Subcutaneous abdominal adipose tissue (tissue), 5 donors: ENCODE results near the gene CTR9.
A peak's percentile ranks its signal among the peaks of the same experiment; 100 is the strongest.

Source experiments
- H3K27ac ChIP-seq: one replicate; pipeline ENCODE4 v1.7.0; 2013; ENCODE audit warnings: low read depth, mild to moderate bottlenecking, inconsistent platforms, low read length, moderate library complexity
- H3K27me3 ChIP-seq, 5 donors: one replicate each; pipeline ENCODE4 v1.7.0; 2013; ENCODE audit warnings: low read length in 5 of 5, inconsistent platforms in 1 of 5; ENCODE audit not compliant: control insufficient read depth in 5 of 5, insufficient read depth in 4 of 5
- H3K36me3 ChIP-seq, 5 donors: one replicate each; pipeline ENCODE4 v1.7.0; 2013; ENCODE audit warnings: low read length in 5 of 5; ENCODE audit not compliant: control insufficient read depth in 5 of 5, insufficient read depth in 5 of 5
- H3K4me1 ChIP-seq, 5 donors: one replicate each; pipeline ENCODE4 v1.7.0; 2013; ENCODE audit warnings: low read length in 5 of 5, mild to moderate bottlenecking in 3 of 5, moderate library complexity in 1 of 5; ENCODE audit not compliant: control insufficient read depth in 5 of 5, insufficient read depth in 5 of 5
- H3K4me3 ChIP-seq, 5 donors: one replicate each; pipeline ENCODE4 v1.7.0; 2013; ENCODE audit warnings: low read length in 5 of 5, low read depth in 1 of 5
- H3K9ac ChIP-seq, 5 donors: one replicate each; pipeline ENCODE4 v1.7.0; 2013; ENCODE audit warnings: low read length in 5 of 5, mild to moderate bottlenecking in 4 of 5, moderate library complexity in 3 of 5
- H3K9me3 ChIP-seq, 5 donors: one replicate each; pipeline ENCODE4 v1.7.0; 2013; ENCODE audit warnings: low read length in 5 of 5; ENCODE audit not compliant: control insufficient read depth in 5 of 5
- donor health status: healthy.
- donor health status: healthy.
- donor health status: healthy.
- donor health status: healthy.
- donor health status: healthy.

The CTR9 gene

GRCh38 chr11:10761085-10761698 lies 10.1 kb downstream of the CTR9 start:
- Histone ChIP-seq H3K4me1 (no peaks in the 10 kb centered on the region), H3K9me3 (no peaks in the 10 kb centered on the region), H3K27ac (no peak overlapping the region), H3K9ac (no peak overlapping the region), H3K4me3 (no peak overlapping the region), H3K27me3 (no peaks in the 10 kb centered on the region), H3K36me3 (peaks cover 55 to 95% (median 71%) of the 10 kb centered on the region in 5 donors)

GRCh38 chr11:10762185-10762584 lies 11.1 kb downstream of the CTR9 start:
- H3K36me3 ChIP-seq = peaks cover 52 to 96% (median 75%) of the 10 kb centered on the region in 5 donors
- no peak overlapping the region for H3K4me3 ChIP-seq
- no peaks in the 10 kb centered on the region for H3K4me1 ChIP-seq
- no peak overlapping the region for H3K27ac ChIP-seq
- H3K27me3 ChIP-seq = no peaks in the 10 kb centered on the region
- no peaks in the 10 kb centered on the region for H3K9me3 ChIP-seq
- H3K9ac ChIP-seq = no peak overlapping the region

- Histone ChIP-seq H3K27me3 (no peaks in the 10 kb centered on the region), H3K27ac (no peak overlapping the region), H3K4me3 (no peak overlapping the region), H3K9me3 (no peaks in the 10 kb centered on the region), H3K9ac (no peak overlapping the region), H3K4me1 (no peaks in the 10 kb centered on the region), H3K36me3 (peaks cover 46 to 90% (median 67%) of the 10 kb centered on the region in 5 donors)
Observed at GRCh38 chr11:10762913-10763421, 11.9 kb downstream of the CTR9 start.

DNA sequence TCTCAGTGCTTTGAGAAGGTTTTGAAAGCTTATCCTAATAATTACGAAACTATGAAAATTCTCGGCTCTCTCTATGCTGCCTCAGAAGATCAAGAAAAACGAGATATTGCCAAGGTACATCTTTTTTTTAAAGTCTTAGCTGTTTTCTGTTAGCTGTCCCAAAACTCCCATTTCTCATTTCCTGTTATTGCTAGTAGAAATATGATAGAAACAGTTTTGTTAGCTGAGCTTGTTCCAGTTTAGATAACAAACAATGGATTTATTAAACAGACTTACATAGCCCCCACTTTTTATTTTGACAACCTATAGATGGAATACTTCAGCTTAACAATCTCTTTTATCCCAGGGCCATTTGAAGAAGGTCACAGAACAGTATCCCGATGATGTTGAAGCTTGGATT lies 12.7 kb downstream of the CTR9 start:
- H3K36me3 ChIP-seq = peaks cover 46 to 82% (median 60%) of the 10 kb centered on the region in 5 donors
- H3K9me3 ChIP-seq = no peaks in the 10 kb centered on the region
- no peak overlapping the region for H3K4me3 ChIP-seq
- H3K9ac ChIP-seq = no peak overlapping the region
- H3K4me1 ChIP-seq = no peaks in the 10 kb centered on the region
- H3K27me3 ChIP-seq = no peaks in the 10 kb centered on the region
- H3K27ac ChIP-seq = no peak overlapping the region

DNA sequence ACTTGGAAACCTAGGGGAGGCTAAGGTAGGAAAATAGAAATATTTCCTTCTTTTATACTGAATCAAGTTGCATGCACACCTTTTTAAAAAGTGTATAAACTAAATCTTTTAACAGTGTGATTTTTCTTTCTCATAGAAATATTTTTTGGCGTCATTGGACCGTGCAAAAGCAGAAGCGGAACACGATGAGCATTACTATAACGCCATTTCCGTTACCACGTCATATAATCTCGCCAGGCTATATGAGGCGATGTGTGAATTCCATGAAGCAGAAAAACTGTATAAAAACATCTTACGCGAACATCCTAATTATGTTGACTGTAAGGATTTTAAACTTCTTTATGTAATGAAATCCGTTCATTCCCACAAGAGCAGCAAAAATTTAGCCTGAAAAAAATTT lies 13.4 kb downstream of the CTR9 start:
- Histone ChIP-seq H3K9me3 (no peaks in the 10 kb centered on the region), H3K4me3 (no peak overlapping the region), H3K4me1 (no peaks in the 10 kb centered on the region), H3K36me3 (peaks cover 43 to 76% (median 57%) of the 10 kb centered on the region in 5 donors), H3K27me3 (no peaks in the 10 kb centered on the region), H3K9ac (no peak overlapping the region), H3K27ac (no peak overlapping the region)

DNA sequence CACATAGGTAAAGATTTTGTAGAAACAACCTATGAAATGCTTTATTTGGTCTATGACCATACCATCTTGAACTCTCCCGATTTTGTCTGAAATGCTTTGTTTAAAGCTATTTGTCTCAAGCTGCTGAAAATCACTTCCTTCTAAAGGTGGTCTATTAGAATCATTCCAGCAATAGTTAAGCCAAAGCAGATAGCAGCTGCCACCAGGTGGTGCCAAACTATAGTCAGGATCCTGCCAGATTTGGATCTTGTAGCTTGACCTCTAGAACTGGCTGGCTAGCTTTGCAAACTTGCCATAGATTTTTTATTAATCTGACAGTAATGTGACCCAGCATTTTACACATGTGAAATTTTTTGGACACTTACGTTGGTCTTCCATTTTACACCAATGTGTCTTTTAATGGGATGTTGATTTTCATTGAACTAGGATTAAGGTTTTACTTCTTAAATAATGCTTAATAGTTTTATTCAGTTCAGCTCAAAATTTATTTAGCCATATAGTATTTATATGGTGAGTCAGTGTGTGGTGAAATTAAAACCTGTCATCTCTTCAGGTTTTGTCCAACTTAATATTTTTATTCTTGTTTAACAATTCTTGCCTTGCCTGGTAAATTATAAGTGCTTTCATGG lies 19.7 kb downstream of the CTR9 start:
- no peaks in the 10 kb centered on the region for H3K9me3 ChIP-seq
- H3K4me1 ChIP-seq = peaks cover 0 to 9% (median 6%) of the 10 kb centered on the region in 5 donors
- H3K27me3 ChIP-seq = no peaks in the 10 kb centered on the region
- H3K27ac ChIP-seq = no peak overlapping the region
- no peak overlapping the region for H3K9ac ChIP-seq
- no peak overlapping the region for H3K4me3 ChIP-seq
- peaks cover 40 to 70% (median 60%) of the 10 kb centered on the region in 5 donors for H3K36me3 ChIP-seq

- no peaks in the 10 kb centered on the region for H3K27me3 ChIP-seq
- no peak overlapping the region for H3K4me3 ChIP-seq
- peaks cover 0 to 9% (median 6%) of the 10 kb centered on the region in 5 donors for H3K4me1 ChIP-seq
- no peak overlapping the region for H3K27ac ChIP-seq
- peaks cover 43 to 69% (median 63%) of the 10 kb centered on the region in 5 donors for H3K36me3 ChIP-seq
- H3K9me3 ChIP-seq = no peaks in the 10 kb centered on the region
- no peak overlapping the region for H3K9ac ChIP-seq
Observed at GRCh38 chr11:10771457-10771856, 20.4 kb downstream of the CTR9 start.

DNA sequence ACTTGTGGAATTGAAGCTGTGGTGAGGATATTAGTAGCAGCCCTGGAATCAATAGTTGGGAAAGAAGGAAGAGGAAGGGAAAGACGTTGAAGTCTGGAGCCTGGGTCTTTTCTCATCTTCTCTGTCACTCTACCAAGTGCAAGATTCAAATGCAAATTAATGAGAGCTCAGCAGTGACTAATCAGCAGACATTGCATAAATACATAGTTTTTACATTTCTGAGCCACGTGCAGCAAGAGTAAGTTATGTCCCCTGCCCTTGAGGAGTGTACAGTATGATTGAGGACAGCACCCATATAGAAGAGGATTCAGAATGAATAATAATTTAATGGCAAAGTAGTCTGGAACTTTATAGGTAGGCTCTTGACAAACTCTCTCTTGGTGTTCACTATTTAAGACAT lies 23.8 kb downstream of the CTR9 start:
- Histone ChIP-seq H3K4me1 (peaks cover 0 to 29% (median 24%) of the 10 kb centered on the region in 5 donors), H3K27me3 (no peaks in the 10 kb centered on the region), H3K4me3 (no peak overlapping the region), H3K36me3 (peaks cover 37 to 73% (median 57%) of the 10 kb centered on the region in 5 donors), H3K27ac (no peak overlapping the region), H3K9me3 (no peaks in the 10 kb centered on the region), H3K9ac (no peak overlapping the region)

- Histone ChIP-seq H3K4me3 (no peak overlapping the region), H3K4me1 (peaks cover 0 to 35% (median 21%) of the 10 kb centered on the region in 5 donors), H3K9me3 (no peaks in the 10 kb centered on the region), H3K36me3 (peaks cover 29 to 56% (median 46%) of the 10 kb centered on the region in 5 donors), H3K27me3 (no peaks in the 10 kb centered on the region), H3K27ac (peak overlapping the region; percentile 88), H3K9ac (no peak overlapping the region)
Observed at GRCh38 chr11:10777393-10777793, 26.3 kb downstream of the CTR9 start.

GRCh38 chr11:10777806-10778205 lies 26.8 kb downstream of the CTR9 start:
- H3K36me3 ChIP-seq = peaks cover 29 to 52% (median 43%) of the 10 kb centered on the region in 5 donors
- peaks cover 0 to 35% (median 21%) of the 10 kb centered on the region in 5 donors for H3K4me1 ChIP-seq
- H3K27ac ChIP-seq = peak overlapping the region; percentile 88
- H3K9ac ChIP-seq = peak overlapping the region in 1 of 5 donors; percentile 49
- H3K9me3 ChIP-seq = no peaks in the 10 kb centered on the region
- H3K27me3 ChIP-seq = no peaks in the 10 kb centered on the region
- H3K4me3 ChIP-seq = no peak overlapping the region
